GM12891 (cell line): ENCODE data around the gene CFB.

ENCODE experiments used
- POLR2A ChIP-seq: IDR thresholded peaks from 2 replicates; pipeline ENCODE4 v1.6.1; 2011; ENCODE audit warnings: low read depth, low read length, control low read depth
- POLR2AphosphoS5 ChIP-seq: IDR thresholded peaks from 2 replicates; pipeline ENCODE4 v1.6.1; 2011; ENCODE audit warnings: low read depth, low read length, control low read depth
- POU2F2 ChIP-seq: IDR thresholded peaks from 2 replicates; pipeline ENCODE4 v1.6.1; 2011; ENCODE audit warnings: low read depth, mild to moderate bottlenecking, control low read depth, low read length, moderate library complexity
- SPI1 ChIP-seq: IDR thresholded peaks from 2 replicates; pipeline ENCODE4 v1.6.1; 2011; ENCODE audit warnings: low read depth, low read length, control low read depth
- TAF1 ChIP-seq: IDR thresholded peaks from 2 replicates; pipeline ENCODE4 v1.6.1; 2011; ENCODE audit warnings: low read depth, low read length, control low read depth

- TF ChIP-seq TAF1: peak; percentile 76
- TF ChIP-seq POLR2AphosphoS5: peak; percentile 49; the same call in 1 of the 2 replicates
- TF ChIP-seq SPI1: no peak
- no peak for TF ChIP-seq POLR2A
- TF ChIP-seq POU2F2: no peak
Measured at GRCh38 chr6:31897612-31898382, 48.1 kb upstream of the CFB start, which contains the start of gene EHMT2.
